ENCODE measurements around the gene CHM.

The CHM gene

GRCh38 chrX:86044216-86044615, 3.1 kb downstream of the CHM start:
- ChIA-PET POLR2A (ENCODE audit: low non-redundant PET) (no interaction called here), CTCF (no interaction called here)
- DNase-seq (ENCODE audit: low spot score) = no peak
- H3K27ac ChIP-seq = no peak overlapping the region
- TF ChIP-seq, protein P1, sequence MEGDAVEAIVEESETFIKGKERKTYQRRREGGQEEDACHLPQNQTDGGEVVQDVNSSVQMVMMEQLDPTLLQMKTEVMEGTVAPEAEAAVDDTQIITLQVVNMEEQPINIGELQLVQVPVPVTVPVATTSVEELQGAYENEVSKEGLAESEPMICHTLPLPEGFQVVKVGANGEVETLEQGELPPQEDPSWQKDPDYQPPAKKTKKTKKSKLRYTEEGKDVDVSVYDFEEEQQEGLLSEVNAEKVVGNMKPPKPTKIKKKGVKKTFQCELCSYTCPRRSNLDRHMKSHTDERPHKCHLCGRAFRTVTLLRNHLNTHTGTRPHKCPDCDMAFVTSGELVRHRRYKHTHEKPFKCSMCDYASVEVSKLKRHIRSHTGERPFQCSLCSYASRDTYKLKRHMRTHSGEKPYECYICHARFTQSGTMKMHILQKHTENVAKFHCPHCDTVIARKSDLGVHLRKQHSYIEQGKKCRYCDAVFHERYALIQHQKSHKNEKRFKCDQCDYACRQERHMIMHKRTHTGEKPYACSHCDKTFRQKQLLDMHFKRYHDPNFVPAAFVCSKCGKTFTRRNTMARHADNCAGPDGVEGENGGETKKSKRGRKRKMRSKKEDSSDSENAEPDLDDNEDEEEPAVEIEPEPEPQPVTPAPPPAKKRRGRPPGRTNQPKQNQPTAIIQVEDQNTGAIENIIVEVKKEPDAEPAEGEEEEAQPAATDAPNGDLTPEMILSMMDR (conservative IDR thresholded peaks at IDR 0.05; ENCODE audit: low read depth) = no peak

DNA sequence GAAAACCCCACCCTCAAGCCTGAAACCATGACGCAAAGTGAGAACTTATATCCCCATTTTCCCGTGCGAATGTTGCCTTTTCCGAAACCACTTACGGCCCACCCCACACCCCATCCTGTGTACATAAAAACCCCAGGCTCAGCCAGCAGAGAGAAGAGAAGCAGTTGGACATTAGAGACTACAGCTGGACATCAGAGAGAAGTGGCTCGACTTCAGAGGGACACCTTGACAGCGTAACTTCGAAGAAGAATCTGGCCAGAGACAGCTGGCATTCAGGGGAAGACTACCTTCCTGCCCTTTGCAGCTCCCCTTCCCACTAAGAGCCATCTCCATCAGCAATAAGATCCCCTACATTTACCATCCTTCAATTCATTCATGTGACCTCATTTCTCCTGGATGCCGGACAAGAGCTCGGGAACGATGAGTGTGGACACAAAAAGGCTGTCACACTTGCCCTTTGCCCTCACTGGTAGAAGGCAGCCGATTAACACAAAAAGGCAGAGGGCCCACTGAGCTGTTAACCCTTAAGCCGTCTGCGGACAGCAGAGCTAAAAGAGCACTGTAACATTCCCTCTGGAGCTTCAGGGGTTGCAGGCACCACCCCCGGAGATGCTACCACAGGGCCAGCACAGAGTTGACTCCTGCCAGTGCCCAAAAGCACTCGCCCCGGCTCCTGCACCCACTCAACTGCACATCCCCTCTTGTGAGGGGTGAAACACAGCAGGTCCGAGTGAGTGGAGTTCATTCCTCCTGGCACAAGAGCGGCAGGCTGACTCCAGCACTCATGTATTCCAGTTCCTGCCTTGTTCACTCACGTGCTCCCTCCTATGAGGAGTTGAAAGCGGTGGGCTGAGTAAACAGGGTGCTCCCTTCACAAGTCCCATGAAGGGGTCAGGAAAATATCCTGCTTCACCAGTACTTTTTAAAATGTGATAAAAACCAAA, 7.5 kb downstream of the CHM start:
- no peak for DNase-seq (ENCODE audit: low spot score)
- H3K27ac ChIP-seq = no peak overlapping the region
- ChIA-PET POLR2A (ENCODE audit: low non-redundant PET) (no interaction called here), CTCF (no interaction called here)
- TF ChIP-seq, protein P1 (conservative IDR thresholded peaks at IDR 0.05; ENCODE audit: low read depth) = no peak

GRCh38 chrX:86033385-86033784, 14.0 kb downstream of the CHM start:
- TF ChIP-seq, protein P1 (conservative IDR thresholded peaks at IDR 0.05; ENCODE audit: low read depth) = no peak
- ChIA-PET POLR2A (ENCODE audit: low non-redundant PET) (no interaction called here), CTCF (no interaction called here)
- no peak overlapping the region for H3K27ac ChIP-seq
- DNase-seq (ENCODE audit: low spot score) = no peak

DNA sequence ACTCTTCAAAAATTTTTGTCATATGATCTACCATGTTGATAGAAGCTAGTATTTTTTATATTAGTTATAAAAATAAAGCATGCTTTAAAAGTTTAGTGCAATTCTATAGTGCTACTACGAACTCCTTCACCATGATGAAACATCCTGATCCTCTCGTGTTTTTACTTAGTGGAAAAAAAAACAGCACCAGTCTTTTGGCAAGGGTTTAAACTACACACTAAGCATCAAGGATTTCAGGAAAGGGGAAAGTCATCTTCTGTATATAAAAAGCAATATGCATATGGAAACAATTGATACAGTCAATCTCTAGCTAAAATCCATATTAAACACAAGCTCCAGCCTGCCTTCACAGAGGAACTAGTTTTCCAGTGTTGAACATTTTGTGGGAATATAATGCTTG, 18.7 kb downstream of the CHM start:
- H3K27ac ChIP-seq = no peak overlapping the region
- no peak for DNase-seq (ENCODE audit: low spot score)
- POLR2A ChIA-PET (ENCODE audit: low non-redundant PET) = no interaction called here
- CTCF ChIA-PET = no interaction called here
- TF ChIP-seq, protein P1 (conservative IDR thresholded peaks at IDR 0.05; ENCODE audit: low read depth) = no peak

- no peak overlapping the region for H3K27ac ChIP-seq
- TF ChIP-seq, protein P1 (conservative IDR thresholded peaks at IDR 0.05; ENCODE audit: low read depth) = no peak
- POLR2A ChIA-PET (ENCODE audit: low non-redundant PET) = no interaction called here
- CTCF ChIA-PET = no interaction called here
- DNase-seq (ENCODE audit: low spot score) = no peak
These were observed 23.5 kb downstream of the CHM start for GRCh38 chrX:86023811-86024210.

DNA sequence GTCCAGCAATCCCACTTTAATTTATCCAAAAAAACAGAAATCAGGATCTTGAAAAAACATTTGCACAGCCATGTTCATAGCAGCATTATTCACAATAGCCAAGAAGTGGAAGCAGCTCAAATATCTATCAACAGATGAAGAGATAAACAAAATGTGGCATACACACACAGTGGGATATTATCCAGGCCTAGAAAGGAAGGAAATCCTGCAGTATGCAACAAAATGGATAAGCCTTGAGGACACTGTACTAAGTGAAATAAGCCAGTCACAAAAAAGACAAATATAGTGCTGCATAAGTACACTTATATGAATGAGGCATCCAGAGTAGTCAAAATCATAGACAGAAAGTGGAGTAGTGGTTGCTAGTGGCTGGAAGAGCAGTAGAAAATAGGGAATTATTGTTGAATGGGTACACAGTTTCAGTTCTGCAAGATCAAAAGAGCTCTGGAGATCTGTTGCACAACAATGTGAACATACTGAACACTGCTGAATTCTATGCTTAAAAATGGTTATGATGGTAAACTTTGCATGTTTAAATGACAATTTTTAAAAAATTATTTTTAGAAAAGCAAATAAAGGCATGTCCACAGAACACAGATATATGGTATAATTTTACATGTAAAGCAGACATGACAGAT, 25.6 kb downstream of the CHM start:
- ChIA-PET CTCF (no interaction called here), POLR2A (ENCODE audit: low non-redundant PET) (no interaction called here)
- no peak for DNase-seq (ENCODE audit: low spot score)
- no peak overlapping the region for H3K27ac ChIP-seq
- TF ChIP-seq, protein P1 (conservative IDR thresholded peaks at IDR 0.05; ENCODE audit: low read depth) = no peak

Data from RWPE1 (cell line).